GM10248 (cell line): ENCODE measurements around the gene ENTPD8.

ENCODE experiments used
- CTCF ChIA-PET: fragments of 300-600 bp; sonication (Branson Sonifier 250); formaldehyde crosslinking; extraction: SDS; loops from one replicate; lab custom pipeline; 2021; ENCODE audit warnings: antibody characterized with exemption; lab: Yijun Ruan, JAX
- POLR2A ChIA-PET: fragments of 350-650 bp; sonication (Branson Sonifier 250); formaldehyde crosslinking; extraction: SDS; loops from one replicate; lab custom pipeline; 2020; ENCODE audit warnings: antibody characterized with exemption; lab: Yijun Ruan, JAX
- DNase-seq: peaks from one replicate; pipeline ENCODE4 v3.0.0; 2012; ENCODE audit errors: extremely low spot score
- TF ChIP-seq, protein P1 (sequence below): IDR thresholded peaks from 2 replicates; pipeline ENCODE4 v1.5.1; 2012; ENCODE audit warnings: mild to moderate bottlenecking, low read depth; ENCODE audit errors: extremely low read depth, missing control alignments, control extremely low read depth

ENTPD8 gene

DNA sequence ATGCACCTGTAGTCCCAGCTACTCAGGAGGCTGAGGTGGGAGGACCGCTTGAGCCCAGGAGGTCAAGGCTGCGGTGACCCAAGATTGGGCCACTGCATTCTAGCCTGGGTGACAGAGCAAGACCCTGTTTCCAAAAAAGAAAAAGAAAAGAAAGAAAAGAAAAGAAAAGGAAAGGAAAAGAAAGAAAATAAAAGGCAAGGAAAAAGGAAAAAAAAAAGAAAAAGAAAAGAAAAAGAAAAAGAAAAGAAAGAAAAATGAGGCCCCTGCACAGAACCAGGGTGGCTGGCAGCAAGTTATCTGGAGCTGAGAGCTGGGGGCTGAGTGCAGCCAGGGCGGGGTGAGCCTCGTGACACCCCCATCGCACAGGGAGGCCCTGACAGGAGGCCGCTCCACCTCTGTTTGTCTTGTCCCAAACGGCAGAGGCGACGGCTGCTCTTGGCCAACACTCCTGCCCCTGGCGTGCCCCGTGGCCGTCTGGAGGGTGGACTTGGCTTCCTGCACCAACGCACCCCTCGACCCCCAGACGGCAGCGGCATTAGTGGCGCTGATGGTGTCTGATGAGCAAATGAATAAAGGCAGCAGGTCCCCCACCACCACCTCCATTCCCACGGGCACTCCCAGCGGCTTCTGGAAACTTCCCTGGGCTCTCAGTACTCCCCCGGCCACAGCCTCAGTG, 34.9 kb downstream of the ENTPD8 start:
- TF ChIP-seq, protein P1, sequence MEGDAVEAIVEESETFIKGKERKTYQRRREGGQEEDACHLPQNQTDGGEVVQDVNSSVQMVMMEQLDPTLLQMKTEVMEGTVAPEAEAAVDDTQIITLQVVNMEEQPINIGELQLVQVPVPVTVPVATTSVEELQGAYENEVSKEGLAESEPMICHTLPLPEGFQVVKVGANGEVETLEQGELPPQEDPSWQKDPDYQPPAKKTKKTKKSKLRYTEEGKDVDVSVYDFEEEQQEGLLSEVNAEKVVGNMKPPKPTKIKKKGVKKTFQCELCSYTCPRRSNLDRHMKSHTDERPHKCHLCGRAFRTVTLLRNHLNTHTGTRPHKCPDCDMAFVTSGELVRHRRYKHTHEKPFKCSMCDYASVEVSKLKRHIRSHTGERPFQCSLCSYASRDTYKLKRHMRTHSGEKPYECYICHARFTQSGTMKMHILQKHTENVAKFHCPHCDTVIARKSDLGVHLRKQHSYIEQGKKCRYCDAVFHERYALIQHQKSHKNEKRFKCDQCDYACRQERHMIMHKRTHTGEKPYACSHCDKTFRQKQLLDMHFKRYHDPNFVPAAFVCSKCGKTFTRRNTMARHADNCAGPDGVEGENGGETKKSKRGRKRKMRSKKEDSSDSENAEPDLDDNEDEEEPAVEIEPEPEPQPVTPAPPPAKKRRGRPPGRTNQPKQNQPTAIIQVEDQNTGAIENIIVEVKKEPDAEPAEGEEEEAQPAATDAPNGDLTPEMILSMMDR = no peak
- ChIA-PET POLR2A (no interaction called here), CTCF (interaction anchor here (1.0 kb wide), 1 partner anchor 17 kb away, joined by 3 read pairs; the partner anchor contains the start of genes EXD3 and NOXA1)
- DNase-seq = no peak

DNA sequence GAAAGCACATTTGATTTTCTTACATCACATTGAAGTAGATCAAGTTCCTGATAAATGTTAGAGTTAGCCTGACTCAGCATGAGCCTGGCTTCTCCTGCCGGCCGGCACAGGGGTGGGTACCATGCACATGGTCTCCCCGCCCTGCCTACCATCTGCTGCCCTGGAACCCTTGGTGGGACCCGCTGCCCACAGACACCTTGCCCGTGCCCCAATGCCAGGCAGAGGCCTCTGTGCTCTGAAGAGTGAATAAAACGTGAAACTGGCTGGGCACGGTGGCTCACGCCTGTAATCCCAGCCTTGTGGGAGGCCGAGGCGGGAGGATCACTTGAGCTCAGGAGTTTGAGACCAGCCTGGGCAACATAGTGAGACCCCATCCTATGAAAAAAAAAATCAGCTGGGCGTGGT, 35.5 kb downstream of the ENTPD8 start:
- ChIA-PET POLR2A (no interaction called here), CTCF (interaction anchor here (1.0 kb wide), 1 partner anchor 17 kb away, joined by 3 read pairs; the partner anchor contains the start of genes EXD3 and NOXA1)
- DNase-seq = no peak
- TF ChIP-seq, protein P1 = no peak

DNA sequence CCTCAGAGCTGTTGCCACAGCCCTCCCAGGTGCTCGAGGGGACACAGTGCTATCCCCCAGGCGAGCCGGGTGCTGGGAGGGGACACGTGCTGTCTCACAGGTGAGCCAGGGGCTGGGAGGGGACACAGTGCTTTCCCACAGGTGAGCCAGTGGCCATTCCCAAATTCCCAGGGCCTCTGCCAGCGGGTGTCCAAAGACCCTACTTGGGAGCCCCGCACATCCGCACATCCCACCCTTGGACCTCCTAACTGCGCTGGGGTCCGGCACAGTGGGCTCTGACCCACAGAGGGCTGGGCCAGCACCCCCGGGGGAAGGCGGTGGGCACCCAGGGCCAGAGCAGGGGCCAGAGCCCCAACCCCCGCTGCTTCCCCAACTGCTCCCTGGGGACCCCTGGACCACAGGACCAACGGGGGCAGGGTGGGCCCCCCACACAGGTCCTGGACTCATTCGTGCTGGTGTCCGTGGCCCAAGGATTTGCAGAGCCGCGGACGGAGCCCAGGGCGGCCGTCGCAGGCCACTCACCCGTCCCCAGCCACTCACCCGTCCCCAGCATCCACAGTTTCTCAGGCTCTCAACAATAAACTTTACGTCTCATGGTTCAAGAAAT, 36.1 kb downstream of the ENTPD8 start:
- CTCF ChIA-PET = interaction anchor here (1.0 kb wide), 1 partner anchor 18 kb away, joined by 3 read pairs; the partner anchor contains the start of genes EXD3 and NOXA1
- POLR2A ChIA-PET = no interaction called here
- no peak for DNase-seq
- TF ChIP-seq, protein P1 = no peak

DNA sequence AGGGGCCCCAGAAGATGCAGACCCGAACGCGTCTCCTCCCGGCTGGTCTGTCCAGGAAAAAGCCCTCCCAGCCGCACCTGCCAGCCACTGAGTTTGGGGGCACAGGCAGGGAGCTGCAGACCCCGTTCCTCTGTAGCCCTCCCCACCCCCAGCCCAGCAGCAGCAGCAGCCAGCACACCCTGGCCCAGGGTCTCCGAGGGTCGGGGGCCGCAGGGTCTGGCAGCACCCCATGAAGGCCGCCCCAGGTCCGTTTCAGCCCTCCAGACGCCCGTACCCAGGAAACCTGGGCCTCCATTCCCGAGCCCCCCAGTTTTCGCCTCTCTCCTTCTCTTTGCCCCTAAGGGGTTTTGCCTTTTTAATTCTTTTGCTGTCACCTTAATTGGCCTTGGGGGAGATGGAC, 37.9 kb downstream of the ENTPD8 start:
- POLR2A ChIA-PET = no interaction called here
- CTCF ChIA-PET = no interaction called here
- TF ChIP-seq, protein P1 = no peak
- DNase-seq = no peak

DNA sequence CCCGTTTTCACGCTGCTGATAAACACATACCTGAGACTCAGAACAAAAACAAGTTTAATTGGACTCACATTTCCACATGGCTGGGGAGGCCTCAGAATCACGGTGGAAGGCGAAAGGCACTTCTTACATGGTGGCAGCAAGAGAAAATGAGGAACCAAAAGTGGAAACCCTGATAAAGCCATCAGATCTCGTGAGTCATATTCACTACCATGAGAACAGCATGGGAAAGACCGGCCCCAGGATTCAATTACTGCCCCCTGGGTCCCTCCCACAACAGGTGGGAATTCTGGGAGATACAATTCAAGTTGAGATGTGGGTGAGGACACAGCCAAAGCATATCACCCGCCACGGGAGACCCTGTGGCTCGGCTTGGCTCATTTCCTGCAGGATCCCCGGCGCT, 38.4 kb downstream of the ENTPD8 start:
- ChIA-PET CTCF (no interaction called here), POLR2A (no interaction called here)
- TF ChIP-seq, protein P1 = no peak
- DNase-seq = no peak

DNA sequence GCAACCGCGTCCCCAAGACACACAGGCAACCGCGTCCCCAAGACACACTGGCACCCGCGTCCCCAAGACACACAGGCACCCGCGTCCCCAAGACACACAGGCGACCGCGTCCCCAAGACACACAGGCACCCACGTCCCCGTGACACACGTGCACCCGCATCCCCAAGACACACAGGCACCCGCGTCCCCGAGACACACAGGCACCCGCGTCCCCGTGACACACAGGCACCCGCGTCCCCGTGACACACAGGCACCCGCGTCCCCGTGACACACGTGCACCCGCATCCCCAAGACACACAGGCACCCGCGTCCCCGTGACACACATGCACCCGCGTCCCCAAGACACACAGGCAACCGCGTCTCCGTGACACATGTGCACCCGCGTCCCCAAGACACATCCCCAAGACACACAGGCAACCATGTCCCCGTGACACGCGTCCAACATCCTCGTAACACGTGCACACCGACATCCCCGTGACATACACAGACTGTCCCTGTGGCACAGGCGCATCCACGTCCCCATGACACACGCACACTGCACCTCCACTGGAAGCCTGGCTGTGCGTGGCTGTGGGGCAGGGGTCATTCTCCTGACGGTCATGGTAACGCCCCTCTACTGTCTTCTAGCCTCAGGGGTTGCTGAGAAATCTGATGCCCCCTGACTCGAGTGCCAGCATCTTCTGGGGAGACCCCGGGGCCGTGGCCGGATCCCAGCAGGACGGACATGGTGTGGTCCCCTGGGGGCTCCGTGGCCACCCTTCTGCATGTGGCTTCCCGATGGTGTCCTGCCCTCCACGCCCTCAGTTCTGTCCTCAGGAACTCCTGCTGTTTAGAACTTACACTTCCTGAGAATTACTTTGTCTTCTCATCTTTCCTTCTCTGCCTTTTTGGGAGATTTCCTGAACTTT, 42.3 kb downstream of the ENTPD8 start:
- POLR2A ChIA-PET = no interaction called here
- no peak for DNase-seq
- TF ChIP-seq, protein P1 = no peak
- CTCF ChIA-PET = no interaction called here
